Left forelimb (tissue), 1 donor: ENCODE measurements around the gene NDUFB7.
A peak's percentile ranks its signal among the peaks of the same experiment; 100 is the strongest.
"Not testable (repeated sequence)": the region's sequence is repeated elsewhere in the genome, so short reads cannot be mapped to it uniquely, and the experiment has no call there.

ENCODE experiments used
- DNase-seq: peaks from one replicate; pipeline ENCODE4 v3.0.0-alpha.2; 2018; ENCODE audit warnings: low spot score

NDUFB7 gene

GRCh38 chr19:14571695-14572490 lies at the start of gene NDUFB7:
Gene NDUFB7, minus strand, starts transcription at chr19:14572066. Its CDS starts 66 bp downstream, at chr19:14572000.
- peak; percentile 91 for DNase-seq

GRCh38 chr19:14619404-14619803 lies 47.5 kb upstream of the NDUFB7 start:
- DNase-seq, result no peak

GRCh38 chr19:14616407-14616806 lies 44.5 kb upstream of the NDUFB7 start:
- DNase-seq, result no peak

GRCh38 chr19:14615623-14616022 lies 43.8 kb upstream of the NDUFB7 start:
- DNase-seq, result no peak

- DNase-seq, result no peak
Observed at GRCh38 chr19:14614099-14614412, 42.2 kb upstream of the NDUFB7 start.

- not testable (repeated sequence) for DNase-seq
Observed at GRCh38 chr19:14613399-14614098, 41.7 kb upstream of the NDUFB7 start.

GRCh38 chr19:14612657-14613056 lies 40.8 kb upstream of the NDUFB7 start:
- no peak for DNase-seq

GRCh38 chr19:14612242-14612641 lies 40.4 kb upstream of the NDUFB7 start:
- not testable (repeated sequence) for DNase-seq

GRCh38 chr19:14611051-14611450 lies 39.2 kb upstream of the NDUFB7 start:
- DNase-seq, result no peak

GRCh38 chr19:14606627-14607026 lies 34.8 kb upstream of the NDUFB7 start:
- no peak for DNase-seq

- DNase-seq, result no peak
Observed at GRCh38 chr19:14603990-14604387, 32.1 kb upstream of the NDUFB7 start.

GRCh38 chr19:14599548-14600147 lies 27.8 kb upstream of the NDUFB7 start:
- no peak for DNase-seq

GRCh38 chr19:14595558-14595957 lies 23.7 kb upstream of the NDUFB7 start:
- DNase-seq, result no peak

- DNase-seq, result not testable (repeated sequence)
Observed at GRCh38 chr19:14589433-14589832, 17.6 kb upstream of the NDUFB7 start.

- not testable (repeated sequence) for DNase-seq
Observed at GRCh38 chr19:14585187-14585586, 13.3 kb upstream of the NDUFB7 start.

- not testable (repeated sequence) for DNase-seq
Observed at GRCh38 chr19:14584372-14584771, 12.5 kb upstream of the NDUFB7 start.

GRCh38 chr19:14582894-14583340 lies 11.1 kb upstream of the NDUFB7 start, which contains the start of gene CLEC17A:
Gene CLEC17A, plus strand, starts transcription at chr19:14583084. Its CDS starts 77 bp downstream, at chr19:14583161.
- no peak for DNase-seq

GRCh38 chr19:14580623-14581237 lies 8.9 kb upstream of the NDUFB7 start:
- no peak for DNase-seq

GRCh38 chr19:14577885-14578427 lies 6.1 kb upstream of the NDUFB7 start:
- no peak for DNase-seq

GRCh38 chr19:14577264-14577663 lies 5.4 kb upstream of the NDUFB7 start:
- DNase-seq, result no peak

- DNase-seq, result no peak
Observed at GRCh38 chr19:14576363-14576762, 4.5 kb upstream of the NDUFB7 start.

GRCh38 chr19:14575428-14575980 lies 3.6 kb upstream of the NDUFB7 start:
- no peak for DNase-seq
